ENCODE results near the gene GABBR2.

- TF ChIP-seq CTCF (IDR thresholded peaks at IDR 0.05) (no peak), POLR2A (IDR thresholded peaks at IDR 0.05) (no peak), POLR2AphosphoS5 (IDR thresholded peaks at IDR 0.05) (no peak)
Measured at GRCh38 chr9:98529841-98530240, 178.9 kb downstream of the GABBR2 start.

Data from breast epithelium (tissue), 3 donors.